OCI-M1 (cell line): ENCODE measurements around the gene ENAH.

Experiments
- DNase-seq: peaks from one replicate; lab custom pipeline; 2025; lab: John Stamatoyannopoulos, UW

ENAH gene

DNA sequence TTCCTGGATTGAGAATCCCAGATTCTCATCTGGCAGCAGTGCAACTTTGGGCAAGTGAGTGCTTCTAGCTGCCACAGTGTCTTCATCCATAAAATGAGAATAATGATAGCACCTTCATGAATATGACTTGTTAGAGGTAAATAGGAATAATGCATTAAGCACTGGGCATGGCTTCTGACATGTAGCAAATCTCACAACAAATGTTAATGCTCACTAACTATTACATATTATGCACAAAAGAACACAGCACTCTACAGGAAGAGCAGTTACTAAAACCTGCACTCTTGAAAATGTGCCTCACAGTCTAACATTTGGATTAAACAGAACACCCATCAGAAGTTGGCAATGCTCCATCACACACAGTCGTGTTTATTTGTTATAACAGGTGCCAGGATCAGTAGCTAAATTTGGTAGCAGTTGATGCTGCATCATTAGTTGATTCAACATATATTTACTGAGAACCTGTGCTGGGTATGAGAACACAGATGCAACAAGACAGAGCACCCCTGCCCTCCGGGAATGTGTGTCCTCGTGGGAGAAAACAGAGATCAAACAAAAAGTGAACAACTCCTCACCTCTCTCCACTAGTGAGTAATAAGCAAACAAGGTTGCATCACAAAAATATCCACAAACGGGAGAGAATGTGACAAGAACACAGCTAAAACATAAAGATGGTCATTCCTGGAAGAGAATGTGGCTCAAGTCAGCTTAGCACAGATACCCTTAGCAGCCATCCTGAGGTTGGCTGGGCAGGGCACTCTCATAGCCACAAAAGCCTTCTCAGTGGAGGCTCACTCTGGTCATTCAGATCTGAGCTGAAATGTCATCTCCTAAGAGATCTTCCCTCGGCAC, 198.9 kb downstream of the ENAH start:
- DNase-seq, result no peak

DNA sequence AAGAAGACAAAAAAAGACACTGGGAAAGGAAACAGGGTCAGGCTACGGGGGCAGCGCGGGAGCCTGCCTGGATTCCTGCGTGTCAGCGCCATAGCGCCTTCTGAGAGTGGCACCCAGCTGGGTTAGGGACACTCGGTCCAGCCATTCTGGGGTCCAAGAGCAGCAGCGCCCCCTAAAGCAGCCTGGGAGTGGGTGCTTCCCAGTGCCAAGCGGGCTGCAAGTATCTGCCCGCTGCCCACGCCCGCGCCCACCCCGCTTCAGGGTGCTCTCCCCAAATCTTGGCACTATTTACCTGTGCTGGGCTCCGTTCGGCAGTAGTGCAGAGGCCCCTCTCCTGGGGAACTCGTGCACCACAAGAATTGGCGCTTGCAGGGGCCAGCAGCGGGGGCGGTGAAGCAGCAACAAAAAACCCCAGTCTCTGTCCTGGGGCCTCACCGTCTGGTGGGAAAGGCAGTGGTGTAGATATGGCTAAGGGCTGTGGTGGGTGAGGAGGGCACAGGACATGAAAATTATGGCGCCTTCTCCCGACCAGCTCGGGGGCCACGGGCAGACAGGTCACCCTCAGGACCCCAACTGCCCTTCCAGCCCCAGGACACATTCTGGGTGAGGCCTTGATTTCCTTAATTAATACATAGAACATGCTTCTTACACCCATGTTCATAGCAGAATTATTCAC, 200.9 kb downstream of the ENAH start:
- DNase-seq, result no peak

DNA sequence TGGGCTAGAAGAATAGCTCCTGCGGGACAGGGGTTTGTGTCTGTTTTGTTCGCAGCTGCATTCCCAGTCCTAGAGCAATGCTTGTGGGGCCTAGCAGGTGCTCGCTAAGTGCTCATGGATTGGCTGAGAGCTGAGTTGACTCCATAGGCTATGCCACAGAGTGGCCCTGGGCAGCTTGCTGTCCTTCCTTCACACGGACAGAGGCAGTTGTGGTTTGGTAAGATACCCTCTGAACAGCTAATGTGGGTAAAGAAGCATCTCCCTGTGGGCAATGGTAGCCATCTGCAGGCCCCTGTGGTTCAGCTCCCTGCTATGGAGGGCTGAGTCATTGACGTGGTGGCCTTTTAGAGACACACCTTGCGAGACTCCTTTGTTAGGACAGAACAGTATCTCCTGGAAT, 201.6 kb downstream of the ENAH start:
- no peak for DNase-seq

DNA sequence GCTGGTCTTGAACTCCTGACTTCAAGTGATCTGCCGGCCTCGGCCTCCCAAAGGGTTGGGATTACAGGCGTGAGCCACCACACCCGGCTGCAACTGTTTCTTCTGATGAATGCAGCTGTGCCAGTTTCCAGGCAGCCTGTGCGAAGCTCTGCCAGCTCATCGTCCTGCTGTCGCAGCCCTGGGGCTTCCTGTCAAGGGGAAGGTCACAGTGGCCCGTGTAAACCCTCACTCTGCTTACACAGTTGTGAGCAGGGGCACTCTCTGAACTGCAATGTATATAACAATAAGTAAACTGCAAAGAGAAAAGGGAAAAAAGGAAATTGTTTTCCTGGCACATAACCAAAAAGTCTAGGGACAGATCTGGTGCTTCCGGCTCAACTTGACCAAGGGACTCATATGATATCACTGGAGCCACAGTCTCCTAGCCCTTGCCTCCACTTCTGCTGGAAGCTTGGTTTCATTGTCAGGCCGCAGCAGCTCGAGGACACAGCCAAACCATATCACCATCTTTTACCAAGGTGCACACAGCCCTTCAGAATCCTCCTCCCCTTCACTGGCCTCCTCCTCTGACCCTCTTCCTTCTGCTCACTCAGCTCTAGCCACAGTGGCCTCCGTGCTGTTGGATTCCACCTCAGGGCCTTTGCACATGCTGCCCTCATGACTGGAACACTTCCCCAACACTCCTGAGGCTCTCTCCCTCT, 202.3 kb downstream of the ENAH start:
- DNase-seq, result no peak

DNA sequence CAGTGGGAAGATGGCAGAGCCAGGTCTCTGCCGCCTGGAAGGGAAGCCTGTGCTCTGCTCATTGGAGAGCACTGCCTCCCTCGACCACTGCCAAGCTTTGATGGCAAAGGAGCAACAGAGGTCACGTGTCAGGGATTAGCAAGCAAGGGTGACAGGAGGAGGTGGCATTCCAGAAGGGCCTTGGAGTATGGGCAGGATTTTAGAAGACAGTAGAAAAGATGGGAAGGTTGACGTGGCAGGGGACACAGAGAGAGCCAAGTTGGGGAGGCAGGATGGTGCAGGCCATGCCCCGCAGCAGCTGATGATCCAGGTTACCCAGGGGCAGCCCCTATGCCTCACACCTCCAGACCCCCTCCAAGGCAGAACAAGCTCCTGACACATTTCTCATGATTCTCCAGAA, 203.1 kb downstream of the ENAH start:
- no peak for DNase-seq

DNA sequence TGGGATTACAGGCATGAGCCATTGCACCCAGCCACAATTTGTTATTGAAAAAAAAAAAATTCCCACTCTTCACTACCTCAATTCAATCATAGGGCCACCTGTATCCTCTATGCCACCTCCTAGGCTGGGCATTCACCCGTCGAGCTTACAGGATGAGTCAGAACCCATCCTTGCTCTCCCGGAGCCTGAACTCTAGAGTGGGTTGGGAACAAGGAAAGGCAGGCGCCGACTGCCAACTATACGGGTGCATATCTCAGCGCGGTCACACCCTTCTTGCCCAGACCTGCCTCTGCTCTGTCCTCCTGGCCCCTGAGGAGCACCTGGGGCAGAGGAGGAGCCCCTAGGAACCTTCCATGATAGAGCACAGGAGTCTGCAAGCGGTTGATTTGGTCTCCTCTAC, 203.7 kb downstream of the ENAH start:
- no peak for DNase-seq

DNA sequence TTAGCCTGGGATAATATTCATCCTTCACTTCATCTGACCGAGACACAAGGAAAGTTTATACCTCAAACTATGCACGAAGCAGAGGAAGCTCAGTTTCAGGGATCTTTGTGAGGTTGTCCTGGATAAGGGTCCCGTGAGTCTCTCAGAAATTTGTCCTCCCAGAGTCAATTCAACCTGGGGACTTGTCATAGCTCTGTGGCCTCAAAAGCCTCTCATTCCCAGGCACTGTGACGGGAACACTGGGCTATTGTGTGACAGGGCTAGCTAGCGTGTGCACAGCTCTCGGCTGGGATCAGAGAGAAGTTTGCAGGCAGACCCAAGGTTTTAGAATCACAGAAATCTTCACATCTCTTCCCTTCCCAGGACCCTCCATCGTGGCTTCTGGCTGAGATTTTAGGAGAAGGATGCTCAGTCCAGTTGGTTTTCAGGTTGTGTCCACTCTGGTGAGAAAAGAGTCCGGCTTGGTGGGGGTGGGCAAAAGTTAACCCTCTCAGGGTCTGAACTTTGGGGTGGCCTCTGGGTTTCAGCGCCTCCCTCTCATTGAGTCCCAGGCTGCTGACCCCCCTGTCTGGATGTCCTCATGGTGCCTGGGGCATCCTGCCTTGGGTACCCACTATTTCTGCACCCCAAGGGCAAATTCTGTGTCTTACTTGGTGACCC, 204.6 kb downstream of the ENAH start:
- no peak for DNase-seq

DNA sequence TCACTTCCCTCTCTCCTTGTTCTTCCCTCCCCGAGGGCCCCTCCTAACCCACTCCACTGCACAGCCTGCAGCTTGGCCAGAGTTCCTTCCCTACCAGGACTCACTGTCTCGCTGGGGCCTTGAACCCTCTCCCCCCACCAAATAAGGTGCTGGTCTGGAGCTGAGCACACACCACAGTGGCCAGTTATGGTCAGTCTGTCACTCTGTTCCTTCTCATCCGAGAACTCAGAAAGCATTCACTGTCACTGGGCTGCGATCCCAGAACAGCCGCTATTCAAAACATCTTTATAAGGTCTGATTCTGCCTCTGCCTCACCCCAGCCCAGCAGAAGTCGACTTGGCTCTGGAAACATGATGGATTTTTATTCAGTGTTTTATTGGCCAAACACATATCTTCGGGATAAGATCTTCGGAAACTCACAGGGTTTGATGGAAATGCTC, 205.3 kb downstream of the ENAH start:
- no peak for DNase-seq

DNA sequence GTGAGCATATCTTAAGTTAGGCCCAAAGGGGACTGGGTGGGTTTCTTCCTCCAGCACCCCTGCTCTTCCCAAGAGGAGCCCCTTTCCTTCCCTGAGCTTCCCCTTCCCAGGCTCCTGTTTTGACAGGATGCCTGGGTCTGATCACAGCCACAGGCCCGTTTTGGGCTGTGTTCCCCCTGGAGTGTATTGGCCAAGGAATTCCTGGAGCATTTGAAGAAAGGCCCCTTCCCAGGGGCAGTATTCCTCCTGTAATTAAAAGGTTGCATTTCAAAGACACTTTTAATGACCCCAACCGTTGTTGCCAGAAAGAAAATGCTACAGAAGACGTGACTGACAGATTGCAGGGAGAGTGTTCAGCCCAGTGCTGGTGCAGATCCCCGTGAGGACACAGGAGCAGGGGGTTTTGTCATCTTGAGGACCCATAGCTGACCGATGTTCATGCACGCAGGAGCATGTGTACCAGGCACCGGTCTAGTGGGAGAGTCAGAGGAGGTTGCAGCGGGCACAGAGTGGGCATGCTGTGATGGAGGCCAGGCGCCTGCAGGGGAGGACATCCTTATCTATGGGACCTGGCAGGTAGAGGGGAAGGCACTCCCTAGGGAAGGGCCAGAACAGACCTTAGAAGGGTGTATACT, 205.8 kb downstream of the ENAH start:
- DNase-seq, result no peak

DNA sequence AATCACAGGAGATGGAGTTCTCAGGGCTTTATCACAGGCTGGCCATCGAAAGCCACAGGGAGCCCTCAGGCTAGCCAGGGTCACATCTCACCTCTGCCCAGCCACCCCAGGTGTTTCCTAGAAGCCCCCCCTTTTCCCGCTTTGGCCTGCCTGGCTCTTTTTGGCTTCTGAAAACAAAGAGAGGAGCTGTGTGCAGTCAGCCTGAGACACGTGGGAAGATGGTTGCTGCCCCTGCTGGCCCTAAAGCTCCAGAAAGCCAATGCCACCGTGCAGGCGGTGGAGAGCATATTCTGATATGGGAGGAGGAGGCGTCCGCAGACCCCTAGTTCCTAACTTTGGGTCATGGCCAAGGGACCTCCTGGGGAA, 206.3 kb downstream of the ENAH start:
- no peak for DNase-seq

DNA sequence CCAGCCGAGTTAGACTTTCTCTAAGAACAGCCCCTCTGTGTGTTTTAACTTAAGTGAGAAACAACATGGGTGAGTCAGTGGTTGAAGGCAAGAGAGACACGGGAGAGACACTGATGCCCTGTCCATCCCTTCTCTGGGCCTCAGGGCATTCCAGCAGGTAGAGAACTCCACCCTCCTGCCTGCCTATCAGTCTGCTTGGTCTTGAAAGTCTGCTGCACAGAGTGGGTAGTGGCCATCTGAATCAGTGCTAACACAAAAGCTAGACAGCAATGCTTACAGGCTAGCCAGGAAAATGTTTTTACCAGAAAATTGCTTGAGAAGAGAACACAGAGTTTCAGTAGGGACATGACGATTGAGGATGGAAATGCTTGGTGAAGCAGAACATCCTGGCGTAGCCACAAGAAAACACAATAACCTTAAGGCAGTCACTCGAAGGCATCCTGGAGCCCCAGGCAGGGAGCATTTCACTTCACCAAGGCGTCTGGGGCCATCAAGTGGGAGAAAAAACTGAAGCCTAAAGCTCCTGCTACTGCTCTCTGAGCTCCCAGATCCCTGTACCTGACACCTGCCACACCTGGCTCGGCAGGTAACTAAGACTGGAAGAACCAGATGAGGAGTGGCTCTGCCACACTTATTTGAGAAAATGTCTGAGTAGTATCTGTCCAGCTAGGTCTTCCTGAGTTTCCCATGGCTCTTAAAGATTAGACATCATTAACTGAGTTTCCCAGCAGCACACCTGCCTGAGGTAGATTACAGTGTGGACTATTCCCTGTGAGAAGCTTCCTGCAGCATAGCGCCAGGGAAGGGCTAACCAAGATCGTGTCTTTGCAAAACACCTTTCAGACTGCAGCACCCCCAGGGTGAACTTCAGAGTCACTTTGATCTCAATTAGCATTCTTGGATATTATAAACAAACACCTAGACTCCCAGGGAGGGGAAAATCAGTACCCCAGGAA, 207.0 kb downstream of the ENAH start:
- peak; percentile 48 for DNase-seq

DNA sequence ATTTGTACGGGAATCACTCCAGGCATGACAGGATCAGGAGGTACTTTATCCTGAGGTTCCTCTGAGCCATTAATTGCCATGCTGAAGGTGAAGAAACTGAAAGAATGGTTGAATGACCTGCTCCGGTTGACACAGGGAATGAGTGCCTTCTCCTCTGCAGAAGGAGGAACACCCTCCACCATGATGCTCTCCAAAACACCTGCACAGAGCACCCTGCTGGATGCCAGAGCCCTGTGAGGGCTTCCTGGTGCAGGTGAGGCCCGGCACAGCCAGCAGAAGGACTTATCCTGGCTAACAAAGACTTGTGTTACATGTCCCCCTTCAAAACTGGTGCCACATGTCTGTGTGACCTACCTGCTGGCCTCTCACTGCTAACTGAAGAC, 210.8 kb downstream of the ENAH start:
- DNase-seq, result no peak

DNA sequence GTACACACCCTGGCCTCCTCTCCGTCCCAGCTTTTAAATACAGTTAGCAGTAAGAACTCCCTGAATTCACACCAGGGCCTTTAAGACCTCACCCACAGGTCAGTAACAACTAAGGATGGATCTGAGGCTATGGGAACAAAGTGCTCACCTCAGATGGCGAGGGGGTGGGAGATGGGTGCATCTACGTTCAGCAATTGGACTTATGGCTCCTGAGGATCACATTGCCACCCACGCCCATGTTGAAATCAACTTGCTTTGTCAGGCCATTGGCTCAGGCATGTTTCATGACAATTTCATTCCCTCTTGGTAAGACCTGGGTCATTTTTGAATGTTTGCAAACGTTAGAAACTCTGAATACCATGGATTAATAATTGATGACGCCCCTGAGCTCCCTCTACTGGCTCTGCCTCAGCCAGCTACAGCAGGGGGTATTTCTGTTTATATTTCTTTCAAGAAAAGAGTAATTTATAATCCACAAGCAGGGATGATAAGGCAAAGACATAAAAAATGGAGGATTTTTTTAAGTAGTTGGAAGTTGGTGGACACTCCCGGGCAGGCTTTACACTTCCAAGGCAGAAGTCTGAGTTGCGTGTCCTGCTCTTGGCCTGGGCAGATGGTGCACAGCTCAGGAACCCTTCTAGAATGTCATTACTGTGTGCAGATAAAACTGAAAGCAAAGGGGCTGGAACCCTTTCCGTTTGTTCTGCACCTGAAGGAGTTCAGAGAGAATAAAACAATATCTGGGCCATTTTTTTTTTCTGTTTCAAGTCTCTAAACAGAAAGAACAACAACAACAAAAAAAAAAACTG, 211.4 kb downstream of the ENAH start:
- DNase-seq, result peak; percentile 43

DNA sequence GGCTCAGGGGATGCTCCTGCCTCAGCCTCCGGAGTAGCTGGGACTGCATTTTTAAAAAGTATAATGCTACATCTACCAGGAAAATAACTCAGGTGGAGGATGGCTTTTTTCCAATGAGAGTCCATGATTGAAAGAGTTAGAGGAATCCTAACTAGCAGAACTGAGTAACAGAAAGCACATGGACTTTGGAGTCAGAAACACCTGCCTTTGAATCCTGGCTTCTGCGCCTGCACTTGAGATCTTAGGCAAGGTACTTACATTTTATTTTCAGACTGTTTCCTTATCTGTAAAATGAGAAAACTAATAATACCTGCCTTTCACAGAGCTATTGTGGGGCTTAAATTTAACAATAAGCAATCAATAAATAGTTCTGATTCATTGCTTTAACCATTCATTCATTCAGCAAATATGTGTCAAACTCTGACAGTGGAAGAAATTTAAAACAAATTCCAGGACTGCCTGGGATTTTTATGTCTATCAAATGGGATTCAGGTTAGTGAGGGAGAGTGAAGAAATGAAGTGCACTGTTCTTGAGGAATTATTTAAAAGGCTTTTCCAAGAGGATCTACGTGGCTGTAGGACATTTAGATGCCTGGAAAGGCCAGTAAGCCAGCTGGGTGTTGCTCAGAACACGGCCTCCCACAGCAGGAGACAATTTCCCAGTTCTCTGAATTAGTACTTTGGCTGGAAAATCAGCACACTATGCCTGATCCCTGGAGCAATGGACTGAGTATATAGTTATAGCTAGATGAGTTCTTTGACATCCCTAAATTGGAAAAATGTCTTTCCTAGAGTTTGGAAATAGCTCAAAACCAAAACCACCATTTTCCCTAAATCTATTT, 212.3 kb downstream of the ENAH start:
- DNase-seq, result no peak

DNA sequence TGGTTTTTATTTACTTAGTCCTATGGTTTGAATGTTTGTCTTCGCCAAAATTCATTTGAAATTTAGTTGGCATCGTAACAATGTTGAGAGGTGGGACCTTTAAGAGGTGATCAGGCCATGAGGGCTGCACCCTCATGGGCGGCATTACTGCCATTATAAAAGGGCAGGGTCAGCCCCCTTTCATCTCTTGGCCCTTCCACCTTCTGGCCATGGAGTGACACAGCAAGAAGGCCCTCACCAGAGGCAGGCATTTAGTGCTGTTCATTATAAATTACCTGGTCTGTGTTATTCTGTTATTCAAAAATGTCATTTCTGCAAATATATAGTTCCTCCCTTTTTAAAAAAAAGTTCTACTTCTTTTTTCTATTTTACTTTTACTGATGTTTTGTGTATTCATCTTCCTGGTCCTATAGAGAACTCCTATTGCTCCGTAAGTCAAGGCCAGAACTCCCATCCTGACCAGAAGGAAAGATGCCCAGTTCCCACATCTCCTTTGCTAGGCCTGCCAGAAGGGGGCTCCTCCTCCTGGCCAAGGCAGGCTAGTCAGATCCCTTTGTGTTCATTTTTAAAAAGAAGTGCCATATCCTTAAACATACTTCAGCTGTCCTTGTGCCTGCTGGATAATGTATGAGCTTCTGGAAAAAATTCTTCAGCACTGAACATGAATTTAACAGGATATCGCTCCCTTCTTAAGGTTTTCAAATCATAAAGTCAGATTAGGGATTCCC, 215.0 kb downstream of the ENAH start:
- peak; percentile 49 for DNase-seq
